ENCODE data around the gene SNTG2.

GRCh38 chr2:1277634-1278033, 327.0 kb downstream of the SNTG2 start:
- no peak for TF ChIP-seq POLR2A (IDR thresholded peaks at IDR 0.05)
- no peak for TF ChIP-seq CTCF (IDR thresholded peaks at IDR 0.05)
